Right atrium auricular region (tissue), 2 donors: Measurements from ENCODE around the gene FNDC1. TPM values are rescaled to one million over a fixed set of nuclear protein-coding genes. Genes with fewer than 3 reads are reported as not detected.
A peak's percentile ranks its signal among the peaks of the same experiment; 100 is the strongest.

Experiments
- DNase-seq: peaks from one replicate; pipeline ENCODE4 v3.0.0-alpha.2; 2019; ENCODE audit warnings: low spot score
- H3K27ac ChIP-seq, 2 donors: fragments of 200-600 bp; sonication (generic); 1 replicate in 1 of 2; 2 replicates in 1 of 2; pipeline ENCODE4 v1.5.1; 2016 to 2019
- H3K27me3 ChIP-seq, 2 donors: fragments of 200-600 bp; sonication (generic); one replicate each; pipeline versions ENCODE4 v1.5.1 to v1.6.0; 2017 to 2019
- H3K36me3 ChIP-seq: fragments of 200-600 bp; sonication (generic); one replicate; pipeline ENCODE4 v1.5.1; 2016
- H3K4me1 ChIP-seq, 2 donors: fragments of 200-600 bp; sonication (generic); one replicate each; pipeline versions ENCODE4 v1.5.1 to v1.6.0; 2017 to 2019
- H3K4me3 ChIP-seq, 2 donors: fragments of 200-600 bp; sonication (generic); 1 replicate in 1 of 2; 2 replicates in 1 of 2; pipeline ENCODE4 v1.5.1; 2017 to 2019; ENCODE audit warnings: mild to moderate bottlenecking in 1 of 2, moderate library complexity in 1 of 2
- H3K9me3 ChIP-seq, 2 donors: fragments of 200-600 bp; sonication (generic); one replicate each; pipeline ENCODE4 v1.5.1; 2019
- CTCF ChIP-seq, 2 donors: fragments of 200-600 bp; sonication (generic); IDR thresholded peaks; one replicate each; pipeline ENCODE4 v1.5.1; 2019; ENCODE audit warnings: antibody characterized with exemption in 2 of 2
- total RNA-seq, 2 donors: library from RNA; depleted of rRNA; stranded (reverse); fragments of >200 nt; gene quantifications; one replicate each; pipeline ENCODE4 v1.1.0, GENCODE V29; 2016

FNDC1 gene
- total RNA-seq, 2 donors from 2014 or later = 0.16 to 1.8 TPM

- DNase-seq = no peak
Observed at GRCh38 chr6:159170999-159171712, 2.0 kb downstream of the FNDC1 start.

DNA sequence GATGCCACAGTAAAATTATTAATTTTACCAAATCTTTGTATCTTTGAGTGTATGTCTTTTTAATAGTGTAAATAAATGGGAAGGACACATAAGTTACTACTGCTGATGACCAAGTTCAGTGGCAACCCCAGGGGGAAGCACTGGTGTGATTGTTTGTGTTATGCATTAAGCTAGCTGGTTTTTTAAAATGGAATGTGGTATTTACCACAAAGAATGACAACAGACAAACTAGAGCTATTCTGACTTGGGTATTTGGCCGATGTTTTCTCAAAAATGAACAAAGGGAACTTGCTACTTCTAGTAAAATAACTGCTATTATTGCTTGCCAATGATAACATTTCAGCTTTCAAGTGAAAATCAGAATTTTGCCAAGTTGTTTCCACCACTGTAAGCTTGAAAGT, 2.9 kb downstream of the FNDC1 start:
- Histone ChIP-seq H3K27ac (no peak overlapping the region), H3K36me3 (no peaks in the 10 kb centered on the region), H3K9me3 (no peaks in the 10 kb centered on the region), H3K27me3 (peaks cover 0 to 5% of the 10 kb centered on the region in 2 donors), H3K4me1 (peaks cover 0 to 33% of the 10 kb centered on the region in 2 donors), H3K4me3 (no peak overlapping the region)
- TF ChIP-seq CTCF (IDR thresholded peaks at IDR 0.05) = no peak
- no peak for DNase-seq

More at GRCh38 chr6:159170999-159171712, 2.0 kb downstream of the FNDC1 start:
- Histone ChIP-seq H3K27ac (no peak overlapping the region), H3K36me3 (no peaks in the 10 kb centered on the region), H3K4me3 (no peak overlapping the region), H3K4me1 (peaks cover 0 to 33% of the 10 kb centered on the region in 2 donors), H3K9me3 (no peaks in the 10 kb centered on the region), H3K27me3 (peaks cover 0 to 5% of the 10 kb centered on the region in 2 donors)
- no peak for TF ChIP-seq CTCF (IDR thresholded peaks at IDR 0.05)

DNA sequence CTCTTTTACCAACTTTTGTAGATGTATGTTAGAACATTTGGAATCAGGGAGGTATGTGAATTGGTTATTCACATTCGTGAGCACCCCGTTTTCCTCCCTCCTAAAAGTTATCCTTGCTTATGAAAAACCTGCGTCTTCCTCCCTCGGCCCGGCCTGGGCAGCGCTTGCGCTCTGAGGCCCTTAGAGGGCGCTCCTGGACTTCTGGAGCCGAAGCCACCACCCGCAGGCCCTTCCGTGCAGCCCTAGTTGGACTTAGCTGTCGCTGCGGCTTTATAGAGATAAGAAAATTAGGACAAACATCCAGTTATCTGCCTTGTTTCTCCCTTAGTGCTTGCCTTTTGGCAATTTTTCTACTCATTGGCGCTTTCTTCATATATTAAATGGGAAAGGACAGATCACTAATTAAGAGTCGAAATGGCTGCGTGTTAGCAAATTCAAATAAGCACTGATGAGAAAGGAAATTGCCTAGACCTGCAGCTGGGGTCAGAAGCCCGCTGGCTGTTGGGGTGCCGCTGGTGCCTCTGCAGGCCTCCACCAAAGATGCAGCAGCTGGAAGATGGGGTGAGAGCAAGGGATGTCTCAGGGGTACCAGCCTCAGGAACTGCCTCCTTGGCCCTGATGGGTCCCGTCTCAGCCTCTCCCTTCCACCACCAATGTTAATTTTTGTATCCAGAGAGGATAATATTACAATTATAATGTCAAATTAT, 5.2 kb downstream of the FNDC1 start:
- Histone ChIP-seq H3K4me1 (peaks cover 0 to 25% of the 10 kb centered on the region in 2 donors), H3K9me3 (no peaks in the 10 kb centered on the region), H3K27ac (no peak overlapping the region), H3K27me3 (peaks cover 0 to 5% of the 10 kb centered on the region in 2 donors), H3K36me3 (no peaks in the 10 kb centered on the region), H3K4me3 (no peak overlapping the region)
- no peak for DNase-seq
- peak; percentile 82 to 94 for TF ChIP-seq CTCF (IDR thresholded peaks at IDR 0.05)

DNA sequence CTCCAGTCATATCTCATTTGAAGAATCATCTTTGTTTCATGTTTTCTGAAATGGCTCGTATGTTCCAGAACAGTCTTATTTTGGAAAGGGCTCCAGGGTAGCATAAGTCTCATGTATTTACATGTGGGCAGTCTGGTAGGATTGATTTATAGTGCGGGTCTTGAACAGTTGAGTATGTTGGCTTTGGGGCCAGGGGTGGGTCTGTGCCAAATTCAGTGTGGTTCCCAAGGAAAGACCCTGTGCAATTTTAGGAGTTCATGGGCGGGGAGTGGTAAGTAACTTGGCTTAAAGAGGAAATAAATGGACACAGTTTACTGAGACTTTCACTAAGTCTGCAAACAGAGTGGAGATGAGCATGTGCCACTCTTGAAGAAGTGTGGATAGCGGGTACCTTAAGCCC, 7.7 kb downstream of the FNDC1 start:
- H3K27me3 ChIP-seq = peaks cover 0 to 5% of the 10 kb centered on the region in 2 donors
- no peak overlapping the region for H3K4me3 ChIP-seq
- no peak for TF ChIP-seq CTCF (IDR thresholded peaks at IDR 0.05)
- no peak overlapping the region for H3K27ac ChIP-seq
- H3K36me3 ChIP-seq = no peaks in the 10 kb centered on the region
- DNase-seq = no peak
- peaks cover 0 to 4% of the 10 kb centered on the region in 2 donors for H3K4me1 ChIP-seq
- H3K9me3 ChIP-seq = no peaks in the 10 kb centered on the region

GRCh38 chr6:159178847-159179246, 9.6 kb downstream of the FNDC1 start:
- DNase-seq = no peak
- Histone ChIP-seq H3K27ac (no peak overlapping the region), H3K36me3 (no peaks in the 10 kb centered on the region), H3K9me3 (no peaks in the 10 kb centered on the region), H3K4me1 (peaks cover 0 to 4% of the 10 kb centered on the region in 2 donors), H3K4me3 (no peak overlapping the region), H3K27me3 (no peaks in the 10 kb centered on the region)
- TF ChIP-seq CTCF (IDR thresholded peaks at IDR 0.05) = no peak
